GM18526 (cell line): Measurements from ENCODE around the gene C5orf63.
A peak's percentile ranks its signal among the peaks of the same experiment; 100 is the strongest.

Source experiments
- POLR2A ChIP-seq: IDR thresholded peaks from 3 replicates; pipeline ENCODE4 v1.6.1; 2011; ENCODE audit not compliant: insufficient read length; ENCODE audit errors: extremely low read depth

Gene C5orf63

GRCh38 chr5:127072861-127073846, at the start of gene C5orf63:
Gene C5orf63, minus strand, starts transcription at chr5:127073502. Its CDS starts 14,507 bp downstream, at chr5:127058995.
- TF ChIP-seq POLR2A: peak; percentile 85

DNA sequence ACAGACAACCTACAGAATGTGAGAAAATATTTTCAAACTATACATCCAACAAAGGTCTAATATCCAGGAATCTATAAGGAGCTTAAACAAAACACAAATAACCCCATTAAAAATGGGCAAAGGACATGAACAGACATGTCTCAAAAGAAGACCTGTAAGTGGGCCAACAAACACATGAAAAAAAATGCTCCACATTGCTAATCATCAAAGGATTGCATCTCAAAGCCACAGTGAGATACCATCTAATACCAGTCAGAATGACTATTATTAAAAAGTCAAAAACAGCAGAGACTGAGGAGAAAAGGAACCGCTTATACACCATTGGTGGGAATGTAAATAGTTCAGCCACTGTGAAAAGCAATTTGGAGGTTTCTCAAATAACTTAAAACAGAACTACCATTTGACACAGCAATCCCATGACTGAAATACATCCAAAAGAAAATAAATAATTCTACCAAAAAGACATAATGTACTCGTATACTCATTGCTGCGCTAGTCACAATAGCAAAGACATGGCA, 39.1 kb upstream of the C5orf63 start:
- no peak for TF ChIP-seq POLR2A

DNA sequence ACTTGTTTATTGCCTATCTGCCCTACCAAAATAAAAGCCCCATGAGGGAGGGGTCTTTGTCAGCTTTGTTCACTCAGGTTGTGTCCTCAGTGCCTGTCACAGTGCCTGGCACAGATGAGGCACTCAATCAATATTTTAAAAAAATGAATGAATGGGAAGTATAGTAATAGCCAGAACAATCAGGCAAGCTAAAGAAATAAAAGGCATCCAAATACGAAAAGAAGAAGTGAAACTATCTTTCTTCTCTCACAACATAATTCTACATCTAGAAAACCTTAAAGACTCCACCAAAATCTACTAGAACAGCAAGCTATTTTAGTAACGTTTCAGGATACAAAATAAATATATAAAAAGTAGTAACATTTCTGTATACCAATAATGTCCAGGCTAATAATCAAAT, 37.8 kb upstream of the C5orf63 start:
- no peak for TF ChIP-seq POLR2A

DNA sequence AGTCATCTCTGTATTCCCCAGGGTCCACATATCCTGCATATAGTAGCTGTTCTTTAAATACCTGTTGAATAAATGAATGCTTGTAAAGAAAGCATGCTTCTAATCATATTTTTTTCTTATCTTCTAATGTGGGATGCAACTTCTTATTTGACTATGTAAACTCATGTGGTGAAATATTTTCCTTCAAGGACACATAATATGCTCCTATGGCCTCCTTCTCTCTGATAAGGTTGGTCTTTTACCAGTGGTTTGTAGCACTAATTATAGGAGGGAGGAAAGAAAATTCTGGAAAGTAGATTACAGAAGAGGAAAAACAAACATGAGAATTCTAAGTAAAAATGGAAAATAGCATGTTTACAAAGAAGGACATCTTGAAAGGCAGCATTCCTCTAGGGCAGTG, 28.6 kb upstream of the C5orf63 start:
- no peak for TF ChIP-seq POLR2A

GRCh38 chr5:127101533-127101932, 28.2 kb upstream of the C5orf63 start:
- no peak for TF ChIP-seq POLR2A

DNA sequence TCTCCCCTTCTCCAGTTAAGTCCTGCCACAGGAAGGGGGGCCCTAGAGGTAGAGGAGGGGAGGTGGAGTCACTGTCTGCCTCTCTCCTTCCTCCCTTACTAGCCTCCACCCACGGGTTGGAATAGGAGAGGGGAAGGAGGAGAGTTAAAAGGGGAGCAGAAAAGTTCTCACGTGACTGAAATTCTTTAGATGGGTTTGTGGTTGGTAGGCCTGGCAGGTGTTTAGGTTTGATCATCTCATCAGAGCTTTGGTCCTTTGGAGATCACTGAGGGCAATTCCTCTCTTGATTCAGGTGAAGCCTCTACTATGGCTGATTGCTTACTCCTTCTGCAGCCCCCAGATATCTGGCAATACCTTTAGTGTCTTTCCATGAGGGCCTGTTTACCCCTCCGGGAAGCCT, 24.9 kb upstream of the C5orf63 start:
- TF ChIP-seq POLR2A: no peak

GRCh38 chr5:127097278-127097677, 24.0 kb upstream of the C5orf63 start:
- no peak for TF ChIP-seq POLR2A

GRCh38 chr5:127096328-127096993, 23.2 kb upstream of the C5orf63 start:
- no peak for TF ChIP-seq POLR2A

DNA sequence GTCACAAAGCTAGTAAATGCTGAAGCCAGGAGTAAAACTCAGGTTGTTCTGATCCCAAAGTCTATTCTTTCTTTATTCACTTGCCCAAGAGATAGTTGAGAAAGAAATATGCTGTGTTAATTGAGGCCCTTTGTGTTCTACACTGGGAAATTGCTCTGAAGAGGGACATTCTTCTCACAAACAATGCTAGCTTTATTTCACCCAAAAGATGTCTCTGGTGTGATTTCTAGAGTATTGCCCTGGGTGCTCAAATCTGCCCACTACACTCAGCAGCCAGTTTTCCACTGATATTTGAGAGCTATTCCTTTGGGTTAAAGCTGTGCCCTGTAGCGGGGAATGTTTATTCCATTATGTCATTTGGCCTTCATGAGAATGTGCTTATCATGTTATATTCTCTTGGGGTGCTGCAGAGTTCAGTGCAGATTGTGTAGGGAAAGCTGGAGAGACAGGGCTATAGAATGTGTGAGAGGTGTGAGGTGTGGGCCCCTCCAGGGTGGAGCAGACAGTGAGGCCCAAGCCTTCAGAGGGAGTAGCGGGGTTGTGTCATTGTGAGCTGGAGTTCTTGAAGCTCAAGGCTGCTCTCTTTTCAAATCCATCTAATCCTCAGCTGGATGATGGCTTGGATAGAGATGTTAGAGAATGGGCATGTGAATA, 21.0 kb upstream of the C5orf63 start:
- no peak for TF ChIP-seq POLR2A

- no peak for TF ChIP-seq POLR2A
Observed at GRCh38 chr5:127092690-127093089, 19.4 kb upstream of the C5orf63 start.

DNA sequence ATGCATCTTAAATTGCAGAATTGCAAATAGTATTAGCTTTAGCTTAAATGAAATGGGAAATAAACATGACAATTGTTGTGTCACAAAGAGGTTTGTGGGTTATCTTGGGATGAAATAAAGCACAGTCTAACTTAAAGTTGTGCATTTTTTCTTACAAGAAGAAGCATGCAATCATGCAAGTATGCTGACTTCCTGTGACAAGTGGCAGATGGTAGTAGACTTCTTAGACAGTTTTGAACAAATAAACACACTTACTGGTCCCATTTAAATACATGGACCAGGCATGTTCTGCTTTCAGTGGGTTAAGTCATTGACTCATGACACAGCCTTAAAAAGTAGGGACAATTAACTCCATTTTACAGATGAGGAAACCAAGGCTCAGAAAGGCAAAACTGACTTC, 15.9 kb upstream of the C5orf63 start:
- TF ChIP-seq POLR2A: no peak

GRCh38 chr5:127088251-127088650, 14.9 kb upstream of the C5orf63 start:
- no peak for TF ChIP-seq POLR2A

DNA sequence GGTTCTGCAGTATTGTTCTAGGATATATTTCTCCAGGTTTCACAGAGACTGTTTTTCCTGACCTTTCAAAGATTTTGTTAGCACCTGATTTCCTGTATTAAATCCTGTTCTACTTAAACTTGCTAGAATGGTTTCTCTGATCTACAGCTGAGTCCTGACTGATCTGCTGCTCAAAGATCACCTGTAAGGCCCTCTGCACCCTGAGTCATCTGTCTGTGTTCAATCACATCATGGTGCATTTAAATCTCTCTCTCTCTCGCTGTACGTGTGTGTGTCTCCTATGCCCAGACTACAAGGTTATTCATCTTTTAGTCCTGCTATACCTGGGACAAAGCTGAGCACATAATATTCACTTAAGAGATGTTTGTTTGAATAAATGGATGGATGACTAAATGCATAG, 13.3 kb upstream of the C5orf63 start:
- no peak for TF ChIP-seq POLR2A

DNA sequence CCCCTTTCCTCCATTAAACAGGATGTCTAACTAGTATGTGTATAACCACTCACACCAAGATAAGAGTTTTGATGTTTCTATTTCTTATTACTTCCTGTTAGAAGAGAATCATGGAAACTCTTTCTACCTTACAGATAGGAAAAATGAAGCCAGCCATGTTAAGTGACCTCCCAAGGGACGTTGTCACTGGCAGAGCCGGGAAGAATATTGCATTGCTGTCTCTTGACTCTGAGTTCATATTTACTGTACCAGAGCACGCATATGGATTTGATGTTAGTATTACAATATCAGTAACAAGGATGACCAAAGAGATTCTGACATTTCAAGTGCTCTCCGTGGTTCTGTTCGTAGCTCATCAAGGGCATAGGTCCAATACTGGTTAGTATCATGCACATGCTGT, 12.5 kb upstream of the C5orf63 start:
- no peak for TF ChIP-seq POLR2A

DNA sequence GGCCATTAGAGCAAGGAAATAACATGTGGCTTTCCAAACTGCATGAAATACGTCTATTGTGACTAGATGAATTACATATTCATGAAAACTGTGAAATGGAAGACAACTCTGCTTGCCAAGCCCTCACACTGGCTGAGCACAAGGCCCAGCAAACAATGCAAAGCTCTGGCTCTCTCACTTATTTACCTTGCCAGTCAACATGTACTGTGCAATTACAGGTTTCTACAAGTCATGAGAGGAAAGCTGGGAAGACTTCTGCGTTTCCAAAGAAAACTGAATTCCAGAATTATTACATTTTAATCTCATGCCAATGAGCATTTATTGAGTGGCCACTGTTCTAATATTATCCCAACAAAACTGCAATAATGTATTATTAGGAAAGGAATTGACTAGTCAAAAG, 12.1 kb upstream of the C5orf63 start:
- no peak for TF ChIP-seq POLR2A
